Liver (tissue), 9 donors: Measurements from ENCODE around the gene ZNF341. TPM values are rescaled to one million over a fixed set of nuclear protein-coding genes. Genes with fewer than 3 reads are reported as not detected.

Experiments used
- DNase-seq: peaks from one replicate; pipeline ENCODE4 v3.0.0-alpha.2; 2017; ENCODE audit warnings: low spot score
- H3K27ac ChIP-seq, 2 donors: one replicate each; pipeline ENCODE4 v1.7.0; 2013; ENCODE audit warnings: inconsistent platforms in 2 of 2, low read length in 2 of 2, control low read depth in 1 of 2, low read depth in 1 of 2, mild to moderate bottlenecking in 1 of 2
- H3K27me3 ChIP-seq, 4 donors: one replicate each; pipeline versions ENCODE4 v1.6.1 to v1.7.0; 2013; ENCODE audit warnings: low read length in 3 of 4, inconsistent platforms in 1 of 4, mild to moderate bottlenecking in 1 of 4, moderate library complexity in 1 of 4; ENCODE audit not compliant: control insufficient read depth in 4 of 4, insufficient read depth in 4 of 4
- H3K36me3 ChIP-seq, 4 donors: one replicate each; pipeline versions ENCODE4 v1.6.1 to v1.7.0; 2013; ENCODE audit warnings: low read length in 3 of 4, mild to moderate bottlenecking in 3 of 4, low read depth in 1 of 4, moderate library complexity in 1 of 4; ENCODE audit not compliant: control insufficient read depth in 4 of 4, insufficient read depth in 3 of 4
- H3K4me1 ChIP-seq, 4 donors: one replicate each; pipeline versions ENCODE4 v1.6.1 to v1.7.0; 2013; ENCODE audit warnings: low read length in 3 of 4, mild to moderate bottlenecking in 3 of 4, moderate library complexity in 1 of 4; ENCODE audit not compliant: control insufficient read depth in 4 of 4, insufficient read depth in 4 of 4
- H3K4me3 ChIP-seq, 3 donors: one replicate each; pipeline versions ENCODE4 v1.6.1 to v1.7.0; 2013; ENCODE audit warnings: low read length in 3 of 3, control low read depth in 1 of 3, low read depth in 1 of 3, mild to moderate bottlenecking in 1 of 3
- H3K9ac ChIP-seq, 2 donors: one replicate each; pipeline ENCODE4 v1.7.0; 2013; ENCODE audit warnings: low read length in 2 of 2, mild to moderate bottlenecking in 2 of 2, moderate library complexity in 2 of 2, control low read depth in 1 of 2, low read depth in 1 of 2
- H3K9me3 ChIP-seq, 4 donors: one replicate each; pipeline versions ENCODE4 v1.6.1 to v1.7.0; 2013; ENCODE audit warnings: low read length in 3 of 4; ENCODE audit not compliant: control insufficient read depth in 4 of 4
- EGR1 ChIP-seq, 2 donors: IDR thresholded peaks; 2 replicates each; pipeline ENCODE4 v1.6.1; 2016 to 2018; ENCODE audit warnings: antibody characterized with exemption in 2 of 2, low read depth in 2 of 2
- FOXA1 ChIP-seq: IDR thresholded peaks from 2 replicates; pipeline ENCODE4 v1.6.1; 2016; ENCODE audit warnings: antibody characterized with exemption
- FOXA2 ChIP-seq: IDR thresholded peaks from 2 replicates; pipeline ENCODE4 v1.6.1; 2016; ENCODE audit warnings: antibody characterized with exemption
- GABPA ChIP-seq, 2 donors: IDR thresholded peaks in 1 of 2; conservative IDR thresholded peaks in 1 of 2; 2 replicates each; pipeline ENCODE4 v1.6.1; 2016; ENCODE audit warnings: antibody characterized with exemption in 2 of 2, mild to moderate bottlenecking in 1 of 2, moderate library complexity in 1 of 2
- HNF4A ChIP-seq, 2 donors: conservative IDR thresholded peaks; 2 replicates each; pipeline ENCODE4 v1.6.1; 2016; ENCODE audit warnings: antibody characterized with exemption in 2 of 2, mild to moderate bottlenecking in 2 of 2
- HNF4G ChIP-seq: IDR thresholded peaks from 2 replicates; pipeline ENCODE4 v1.6.1; 2016; ENCODE audit warnings: antibody characterized with exemption
- JUND ChIP-seq, 2 donors: IDR thresholded peaks; 2 replicates each; pipeline ENCODE4 v1.6.1; 2016; ENCODE audit warnings: antibody characterized with exemption in 2 of 2
- MAX ChIP-seq: IDR thresholded peaks from 2 replicates; pipeline ENCODE4 v1.6.1; 2016; ENCODE audit warnings: antibody characterized with exemption
- NR2F2 ChIP-seq: IDR thresholded peaks from 2 replicates; pipeline ENCODE4 v1.6.1; 2016; ENCODE audit warnings: antibody characterized with exemption
- RAD21 ChIP-seq, 2 donors: IDR thresholded peaks; 2 replicates each; pipeline ENCODE4 v1.6.1; 2016; ENCODE audit warnings: antibody characterized with exemption in 2 of 2, mild to moderate bottlenecking in 2 of 2
- RXRA ChIP-seq, 2 donors: IDR thresholded peaks; 2 replicates each; pipeline ENCODE4 v1.6.1; 2017 to 2018; ENCODE audit warnings: antibody characterized with exemption in 2 of 2, mild to moderate bottlenecking in 1 of 2
- SP1 ChIP-seq: IDR thresholded peaks from 2 replicates; pipeline ENCODE4 v1.6.1; 2018; ENCODE audit warnings: antibody characterized with exemption, mild to moderate bottlenecking
- YY1 ChIP-seq: IDR thresholded peaks from 2 replicates; pipeline ENCODE4 v1.6.1; 2016; ENCODE audit warnings: antibody characterized with exemption, mild to moderate bottlenecking
- ZBTB33 ChIP-seq: IDR thresholded peaks from 2 replicates; pipeline ENCODE4 v1.6.1; 2016; ENCODE audit warnings: antibody characterized with exemption
- WGBS: extraction: QIAGEN DNeasy Blood & Tissue Kit; methylation state at CpG from one replicate; pipeline ENCODE4 v1.1.7; 2013; 5-methylcytosine and 5-hydroxymethylcytosine counted together
- polyA plus RNA-seq, 2 donors: library from polyadenylated mRNA; stranded (reverse) in 1 of 2; unstranded in 1 of 2; fragments of 200-250 nt in 1 of 2; fragments of >200 nt in 1 of 2; fragmentation: Nextera tagmentation in 1 of 2; extraction: Ambion mirVana in 1 of 2; gene quantifications; one replicate each; pipeline versions ENCODE4 v1.2.1 to v1.2.3, GENCODE V29; 2013 to 2015
- total RNA-seq, 2 donors: library from RNA; depleted of rRNA; stranded (reverse); fragments of >200 nt; gene quantifications; one replicate each; pipeline ENCODE4 v1.2.3, GENCODE V29; 2014
- TF ChIP-seq, protein P1 (sequence below): IDR thresholded peaks from 2 replicates; pipeline ENCODE4 v1.6.1; 2016; ENCODE audit warnings: antibody characterized with exemption, mild to moderate bottlenecking
- TF ChIP-seq, protein P2 (sequence below): fragments of 150-350 bp; IDR thresholded peaks from 2 replicates; pipeline ENCODE4 v1.5.1; 2017; ENCODE audit warnings: improper control_type of control experiment, low read depth, low read length; ENCODE audit not compliant: missing input control
- TF ChIP-seq, protein P3 (sequence below): IDR thresholded peaks from 2 replicates; pipeline ENCODE4 v1.6.1; 2016; ENCODE audit warnings: antibody characterized with exemption
- donor health status: healthy.
- donor health status: healthy.
- donor health status: healthy.
- donor health status: healthy.
- donor health status: healthy.

The ZNF341 gene
- total and polyA plus RNA-seq, 4 donors: 0.69 to 1.1 (median 0.82) TPM

GRCh38 chr20:33707668-33708067, 24.1 kb upstream of the ZNF341 start:
- Histone ChIP-seq H3K27ac (no peak overlapping the region), H3K9ac (no peak overlapping the region), H3K27me3 (no peaks in the 10 kb centered on the region), H3K4me1 (peaks cover 0 to 6% (median 5%) of the 10 kb centered on the region in 4 donors), H3K36me3 (peaks cover 4 to 22% (median 8%) of the 10 kb centered on the region in 4 donors), H3K4me3 (no peak overlapping the region), H3K9me3 (no peaks in the 10 kb centered on the region)
- TF ChIP-seq RAD21 (IDR thresholded peaks at IDR 0.05): no peak
- TF ChIP-seq, protein P1, sequence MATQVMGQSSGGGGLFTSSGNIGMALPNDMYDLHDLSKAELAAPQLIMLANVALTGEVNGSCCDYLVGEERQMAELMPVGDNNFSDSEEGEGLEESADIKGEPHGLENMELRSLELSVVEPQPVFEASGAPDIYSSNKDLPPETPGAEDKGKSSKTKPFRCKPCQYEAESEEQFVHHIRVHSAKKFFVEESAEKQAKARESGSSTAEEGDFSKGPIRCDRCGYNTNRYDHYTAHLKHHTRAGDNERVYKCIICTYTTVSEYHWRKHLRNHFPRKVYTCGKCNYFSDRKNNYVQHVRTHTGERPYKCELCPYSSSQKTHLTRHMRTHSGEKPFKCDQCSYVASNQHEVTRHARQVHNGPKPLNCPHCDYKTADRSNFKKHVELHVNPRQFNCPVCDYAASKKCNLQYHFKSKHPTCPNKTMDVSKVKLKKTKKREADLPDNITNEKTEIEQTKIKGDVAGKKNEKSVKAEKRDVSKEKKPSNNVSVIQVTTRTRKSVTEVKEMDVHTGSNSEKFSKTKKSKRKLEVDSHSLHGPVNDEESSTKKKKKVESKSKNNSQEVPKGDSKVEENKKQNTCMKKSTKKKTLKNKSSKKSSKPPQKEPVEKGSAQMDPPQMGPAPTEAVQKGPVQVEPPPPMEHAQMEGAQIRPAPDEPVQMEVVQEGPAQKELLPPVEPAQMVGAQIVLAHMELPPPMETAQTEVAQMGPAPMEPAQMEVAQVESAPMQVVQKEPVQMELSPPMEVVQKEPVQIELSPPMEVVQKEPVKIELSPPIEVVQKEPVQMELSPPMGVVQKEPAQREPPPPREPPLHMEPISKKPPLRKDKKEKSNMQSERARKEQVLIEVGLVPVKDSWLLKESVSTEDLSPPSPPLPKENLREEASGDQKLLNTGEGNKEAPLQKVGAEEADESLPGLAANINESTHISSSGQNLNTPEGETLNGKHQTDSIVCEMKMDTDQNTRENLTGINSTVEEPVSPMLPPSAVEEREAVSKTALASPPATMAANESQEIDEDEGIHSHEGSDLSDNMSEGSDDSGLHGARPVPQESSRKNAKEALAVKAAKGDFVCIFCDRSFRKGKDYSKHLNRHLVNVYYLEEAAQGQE: no peak
- TF ChIP-seq GABPA (IDR thresholded peaks at IDR 0.05 in 1 of 2, conservative IDR thresholded peaks at IDR 0.05 in 1 of 2): no peak
- TF ChIP-seq, protein P2, sequence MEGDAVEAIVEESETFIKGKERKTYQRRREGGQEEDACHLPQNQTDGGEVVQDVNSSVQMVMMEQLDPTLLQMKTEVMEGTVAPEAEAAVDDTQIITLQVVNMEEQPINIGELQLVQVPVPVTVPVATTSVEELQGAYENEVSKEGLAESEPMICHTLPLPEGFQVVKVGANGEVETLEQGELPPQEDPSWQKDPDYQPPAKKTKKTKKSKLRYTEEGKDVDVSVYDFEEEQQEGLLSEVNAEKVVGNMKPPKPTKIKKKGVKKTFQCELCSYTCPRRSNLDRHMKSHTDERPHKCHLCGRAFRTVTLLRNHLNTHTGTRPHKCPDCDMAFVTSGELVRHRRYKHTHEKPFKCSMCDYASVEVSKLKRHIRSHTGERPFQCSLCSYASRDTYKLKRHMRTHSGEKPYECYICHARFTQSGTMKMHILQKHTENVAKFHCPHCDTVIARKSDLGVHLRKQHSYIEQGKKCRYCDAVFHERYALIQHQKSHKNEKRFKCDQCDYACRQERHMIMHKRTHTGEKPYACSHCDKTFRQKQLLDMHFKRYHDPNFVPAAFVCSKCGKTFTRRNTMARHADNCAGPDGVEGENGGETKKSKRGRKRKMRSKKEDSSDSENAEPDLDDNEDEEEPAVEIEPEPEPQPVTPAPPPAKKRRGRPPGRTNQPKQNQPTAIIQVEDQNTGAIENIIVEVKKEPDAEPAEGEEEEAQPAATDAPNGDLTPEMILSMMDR: no peak
- TF ChIP-seq SP1: no peak
- no peak for TF ChIP-seq HNF4A (conservative IDR thresholded peaks at IDR 0.05)
- no peak for TF ChIP-seq EGR1 (IDR thresholded peaks at IDR 0.05; ENCODE audit: low read depth in 2 of 2)
- no peak for TF ChIP-seq NR2F2
- no peak for TF ChIP-seq MAX
- no peak for TF ChIP-seq HNF4G
- TF ChIP-seq ZBTB33: no peak
- TF ChIP-seq RXRA (IDR thresholded peaks at IDR 0.05): no peak
- no peak for TF ChIP-seq FOXA1
- no peak for TF ChIP-seq YY1
- no peak for TF ChIP-seq FOXA2
- TF ChIP-seq, protein P3, sequence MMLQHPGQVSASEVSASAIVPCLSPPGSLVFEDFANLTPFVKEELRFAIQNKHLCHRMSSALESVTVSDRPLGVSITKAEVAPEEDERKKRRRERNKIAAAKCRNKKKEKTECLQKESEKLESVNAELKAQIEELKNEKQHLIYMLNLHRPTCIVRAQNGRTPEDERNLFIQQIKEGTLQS: no peak
- no peak for DNase-seq
- WGBS: 96% methylated on average over 11 of the region's 11 CpGs

- no peaks in the 10 kb centered on the region for H3K9me3 ChIP-seq
- H3K4me1 ChIP-seq: no peaks in the 10 kb centered on the region
- no peak overlapping the region for H3K9ac ChIP-seq
- DNase-seq: no peak
- H3K27ac ChIP-seq: no peak overlapping the region
- no peaks in the 10 kb centered on the region for H3K27me3 ChIP-seq
- H3K4me3 ChIP-seq: no peak overlapping the region
- 95% methylated on average over 2 of the region's 2 CpGs for WGBS
- peaks cover 4 to 33% (median 13%) of the 10 kb centered on the region in 4 donors for H3K36me3 ChIP-seq
- no peak for TF ChIP-seq MAX
- TF ChIP-seq JUND (IDR thresholded peaks at IDR 0.05): no peak
- no peak for TF ChIP-seq HNF4A (conservative IDR thresholded peaks at IDR 0.05)
- TF ChIP-seq HNF4G: no peak
- TF ChIP-seq YY1: no peak
- TF ChIP-seq RAD21 (IDR thresholded peaks at IDR 0.05): no peak
- TF ChIP-seq EGR1 (IDR thresholded peaks at IDR 0.05; ENCODE audit: low read depth in 2 of 2): no peak
- TF ChIP-seq NR2F2: no peak
- TF ChIP-seq, protein P1: no peak
- TF ChIP-seq, protein P2: no peak
- no peak for TF ChIP-seq RXRA (IDR thresholded peaks at IDR 0.05)
- no peak for TF ChIP-seq SP1
Observed at GRCh38 chr20:33709398-33709797, 22.4 kb upstream of the ZNF341 start.
